ENCODE results near the gene PID1. TPM values are rescaled to one million over a fixed set of nuclear protein-coding genes. Genes with fewer than 3 reads are reported as not detected.

PID1 gene, protein sequence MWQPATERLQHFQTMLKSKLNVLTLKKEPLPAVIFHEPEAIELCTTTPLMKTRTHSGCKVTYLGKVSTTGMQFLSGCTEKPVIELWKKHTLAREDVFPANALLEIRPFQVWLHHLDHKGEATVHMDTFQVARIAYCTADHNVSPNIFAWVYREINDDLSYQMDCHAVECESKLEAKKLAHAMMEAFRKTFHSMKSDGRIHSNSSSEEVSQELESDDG
- 40.9 TPM for total RNA-seq (2013)
- polyA plus RNA-seq (100 to 1,000 TPM in 1 of 3 donors, 10 to 100 TPM in 2; 61.8 to 117 (median 62.3) TPM), polyA minus RNA-seq (41.6 and 60.2 TPM in 2 replicates), total RNA-seq (42.3 to 192 (median 94.2) reads per million in 11 experiments)

DNA sequence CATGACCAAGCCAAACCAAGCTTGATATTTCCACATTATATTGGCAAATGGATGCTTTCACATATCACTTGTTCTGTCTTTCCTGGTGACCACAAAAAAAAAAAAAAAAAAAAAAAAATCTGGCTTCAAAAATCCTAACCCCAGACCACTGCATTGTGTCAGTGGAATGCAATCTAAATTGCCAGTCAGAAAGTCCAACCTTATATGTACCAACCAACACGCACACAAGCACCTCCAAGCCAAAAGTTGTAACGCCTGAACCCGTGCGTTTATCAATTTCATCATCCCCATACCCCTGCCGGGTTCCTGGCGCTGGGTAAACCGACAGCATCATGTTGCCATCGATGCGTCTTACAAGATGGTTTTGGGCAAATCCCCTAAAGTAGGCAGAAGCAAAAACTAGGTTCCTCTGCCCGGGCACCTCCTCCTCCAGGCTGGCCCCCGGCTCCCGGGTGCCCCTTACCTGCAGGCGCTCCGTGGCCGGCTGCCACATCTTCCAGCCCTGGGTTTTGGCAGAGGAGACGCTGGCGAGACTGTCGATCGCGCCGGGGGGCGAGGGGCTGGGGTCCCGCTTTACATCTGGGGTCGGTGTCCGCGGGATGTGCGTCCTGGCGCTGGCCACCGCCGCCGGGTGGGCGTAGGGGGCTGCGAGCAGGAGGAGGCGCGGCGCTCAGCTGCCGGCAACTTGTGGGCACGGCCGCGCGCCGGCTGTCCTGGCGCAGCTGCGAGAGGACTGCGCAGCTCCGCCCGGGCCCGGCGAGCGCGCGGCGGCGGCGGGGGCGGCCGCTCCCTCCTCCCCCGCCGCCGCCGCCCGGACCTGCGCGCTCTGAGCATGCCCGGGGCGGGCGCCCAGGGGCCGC lies at the start of gene PID1:
TSS of gene PID1 (minus strand) at position 737 of the 860 bp plus-strand sequence. CDS start at position 493, 244 bp downstream.
- intact Hi-C loops (cut with micrococcal nuclease) = loop anchor here in 1 of 2 donors (10.0 kb wide), 1 partner anchor 64 kb away; no protein-coding TSS in a partner anchor
- peak within 1 kb of the TSS; percentile 77 for H3K4me2 ChIP-seq (replicated peaks; ENCODE audit: extremely low read depth, low read length, poor library complexity, severe bottlenecking)
- Mint-ChIP-seq H3K27ac (peak within 1 kb of the TSS; percentile 13 to 92 (median 80)), H3K27me3 (ENCODE audit: low read depth in 3 of 3) (peaks cover 45 to 59% (median 54%) of the 10 kb centered on the region in 3 donors), H3K36me3 (peaks cover 48 to 61% of the 10 kb centered on the region in 2 donors), H3K9me3 (peaks cover 0 to 22% (median 13%) of the 10 kb centered on the region in 7 donors), H3K4me3 (peak within 1 kb of the TSS; percentile 91 to 94), H3K4me1 (peaks cover 66% of the 10 kb centered on the region)
- H3K27ac ChIP-seq (ENCODE audit: low read depth in 1 of 2, low read length in 2 of 2) = peak within 1 kb of the TSS in 1 of 2 donors; percentile 82
- no peaks in the 10 kb centered on the region for H3K9me3 ChIP-seq (replicated peaks in 1 of 2; ENCODE audit: control insufficient read depth in 1 of 2, insufficient read depth in 1 of 2, low read length in 2 of 2)
- 4% methylated on average over 56 of the region's 68 CpGs for WGBS (ENCODE audit: insufficient coverage)
- H3K79me2 ChIP-seq (ENCODE audit: insufficient read depth, low read length) = peaks cover 14% of the 10 kb centered on the region
- H3K9ac ChIP-seq (ENCODE audit: insufficient read depth, low read length, poor library complexity, severe bottlenecking) = peak within 1 kb of the TSS; percentile 93
- peaks cover 45% of the 10 kb centered on the region for H4K20me1 ChIP-seq (ENCODE audit: insufficient read depth, low read length)
- no peaks in the 10 kb centered on the region for H3K36me3 ChIP-seq (replicated peaks in 1 of 2; ENCODE audit: control insufficient read depth in 1 of 2, insufficient read depth in 2 of 2, low read length in 2 of 2)
- H3K4me1 ChIP-seq (ENCODE audit: control insufficient read depth in 1 of 2, insufficient read depth in 2 of 2, low read length in 2 of 2) = peaks cover 39 to 65% of the 10 kb centered on the region in 2 donors
- peak within 1 kb of the TSS; percentile 78 to 97 (median 83) for H3K4me3 ChIP-seq (replicated peaks in 1 of 3; ENCODE audit: low read depth in 2 of 3, low read length in 3 of 3)
- DNase-seq = peak; percentile 36 to 50 (median 43)
- H2AFZ ChIP-seq (ENCODE audit: insufficient read depth, low read depth, low read length, poor library complexity, severe bottlenecking) = no peak within 1 kb of the TSS
- H3K27me3 ChIP-seq (ENCODE audit: control insufficient read depth in 2 of 2, insufficient read depth in 2 of 2, low read length in 2 of 2) = peaks cover 43 to 52% of the 10 kb centered on the region in 2 donors
- TF ChIP-seq, protein P1, sequence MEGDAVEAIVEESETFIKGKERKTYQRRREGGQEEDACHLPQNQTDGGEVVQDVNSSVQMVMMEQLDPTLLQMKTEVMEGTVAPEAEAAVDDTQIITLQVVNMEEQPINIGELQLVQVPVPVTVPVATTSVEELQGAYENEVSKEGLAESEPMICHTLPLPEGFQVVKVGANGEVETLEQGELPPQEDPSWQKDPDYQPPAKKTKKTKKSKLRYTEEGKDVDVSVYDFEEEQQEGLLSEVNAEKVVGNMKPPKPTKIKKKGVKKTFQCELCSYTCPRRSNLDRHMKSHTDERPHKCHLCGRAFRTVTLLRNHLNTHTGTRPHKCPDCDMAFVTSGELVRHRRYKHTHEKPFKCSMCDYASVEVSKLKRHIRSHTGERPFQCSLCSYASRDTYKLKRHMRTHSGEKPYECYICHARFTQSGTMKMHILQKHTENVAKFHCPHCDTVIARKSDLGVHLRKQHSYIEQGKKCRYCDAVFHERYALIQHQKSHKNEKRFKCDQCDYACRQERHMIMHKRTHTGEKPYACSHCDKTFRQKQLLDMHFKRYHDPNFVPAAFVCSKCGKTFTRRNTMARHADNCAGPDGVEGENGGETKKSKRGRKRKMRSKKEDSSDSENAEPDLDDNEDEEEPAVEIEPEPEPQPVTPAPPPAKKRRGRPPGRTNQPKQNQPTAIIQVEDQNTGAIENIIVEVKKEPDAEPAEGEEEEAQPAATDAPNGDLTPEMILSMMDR (IDR thresholded peaks at IDR 0.05) = no peak

DNA sequence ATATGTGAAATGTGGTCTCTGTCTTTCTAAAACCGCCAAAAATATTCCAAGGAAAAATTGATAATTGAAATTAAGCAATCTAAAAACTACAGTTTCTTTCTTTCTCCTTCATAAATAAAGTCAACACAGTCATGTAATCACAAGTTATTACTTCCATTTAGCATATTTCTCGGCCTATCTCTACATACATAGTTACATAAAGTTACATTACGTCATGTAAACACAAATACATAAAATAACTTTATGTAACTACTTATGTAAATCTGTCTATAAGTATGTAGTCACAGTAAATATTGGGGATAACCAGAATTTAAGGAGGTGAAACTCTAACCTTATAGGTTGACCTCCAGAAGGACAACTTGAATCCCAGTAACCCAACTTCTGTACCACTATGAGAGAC lies 48.5 kb upstream of the PID1 start:
- intact Hi-C loops (cut with micrococcal nuclease) = no loop called here
- Histone ChIP-seq H3K4me3 (replicated peaks in 1 of 3; ENCODE audit: low read depth in 2 of 3, low read length in 3 of 3) (no peak overlapping the region), H2AFZ (ENCODE audit: insufficient read depth, low read depth, low read length, poor library complexity, severe bottlenecking) (no peak overlapping the region), H3K4me2 (replicated peaks; ENCODE audit: extremely low read depth, low read length, poor library complexity, severe bottlenecking) (no peak overlapping the region), H3K9me3 (replicated peaks in 1 of 2; ENCODE audit: control insufficient read depth in 1 of 2, insufficient read depth in 1 of 2, low read length in 2 of 2) (no peaks in the 10 kb centered on the region), H3K9ac (ENCODE audit: insufficient read depth, low read length, poor library complexity, severe bottlenecking) (no peak overlapping the region), H3K36me3 (replicated peaks in 1 of 2; ENCODE audit: control insufficient read depth in 1 of 2, insufficient read depth in 2 of 2, low read length in 2 of 2) (no peaks in the 10 kb centered on the region), H3K27me3 (ENCODE audit: control insufficient read depth in 2 of 2, insufficient read depth in 2 of 2, low read length in 2 of 2) (no peaks in the 10 kb centered on the region), H3K79me2 (ENCODE audit: insufficient read depth, low read length) (no peaks in the 10 kb centered on the region), H3K4me1 (ENCODE audit: control insufficient read depth in 1 of 2, insufficient read depth in 2 of 2, low read length in 2 of 2) (peaks cover 21 to 44% of the 10 kb centered on the region in 2 donors), H3K27ac (ENCODE audit: low read depth in 1 of 2, low read length in 2 of 2) (no peak overlapping the region), H4K20me1 (ENCODE audit: insufficient read depth, low read length) (no peaks in the 10 kb centered on the region)
- WGBS (ENCODE audit: insufficient coverage) = no CpG with 5 or more reads among the region's 3 CpGs
- Mint-ChIP-seq H3K4me3 (no peak overlapping the region), H3K9me3 (peaks cover 0 to 6% (median 2%) of the 10 kb centered on the region in 7 donors), H3K27ac (no peak overlapping the region), H3K36me3 (peaks cover 3 to 7% of the 10 kb centered on the region in 2 donors), H3K4me1 (peaks cover 20% of the 10 kb centered on the region), H3K27me3 (ENCODE audit: low read depth in 3 of 3) (no peaks in the 10 kb centered on the region)
- DNase-seq = no peak
- TF ChIP-seq, protein P1 (IDR thresholded peaks at IDR 0.05) = no peak
